ENCODE results near the gene DSCAML1.

Gene DSCAML1

DNA sequence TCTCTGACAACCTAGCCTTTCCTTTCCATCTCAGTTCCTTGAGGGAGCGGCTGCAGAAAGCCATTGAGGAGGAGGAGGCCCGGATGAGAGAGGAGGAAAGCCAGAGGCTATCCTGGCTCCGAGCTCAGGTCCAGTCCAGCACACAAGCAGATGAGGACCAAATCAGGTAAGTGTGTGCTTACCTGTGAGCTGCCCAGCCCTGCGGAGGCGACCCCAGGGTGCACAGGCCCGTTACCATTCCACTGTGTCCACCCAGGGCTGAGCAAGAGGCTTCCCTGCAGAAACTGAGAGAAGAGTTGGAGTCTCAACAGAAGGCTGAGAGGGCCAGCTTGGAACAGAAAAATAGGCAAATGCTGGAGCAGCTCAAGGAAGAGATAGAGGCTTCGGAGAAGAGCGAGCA, 406.3 kb downstream of the DSCAML1 start:
- no peak for DNase-seq

DNA sequence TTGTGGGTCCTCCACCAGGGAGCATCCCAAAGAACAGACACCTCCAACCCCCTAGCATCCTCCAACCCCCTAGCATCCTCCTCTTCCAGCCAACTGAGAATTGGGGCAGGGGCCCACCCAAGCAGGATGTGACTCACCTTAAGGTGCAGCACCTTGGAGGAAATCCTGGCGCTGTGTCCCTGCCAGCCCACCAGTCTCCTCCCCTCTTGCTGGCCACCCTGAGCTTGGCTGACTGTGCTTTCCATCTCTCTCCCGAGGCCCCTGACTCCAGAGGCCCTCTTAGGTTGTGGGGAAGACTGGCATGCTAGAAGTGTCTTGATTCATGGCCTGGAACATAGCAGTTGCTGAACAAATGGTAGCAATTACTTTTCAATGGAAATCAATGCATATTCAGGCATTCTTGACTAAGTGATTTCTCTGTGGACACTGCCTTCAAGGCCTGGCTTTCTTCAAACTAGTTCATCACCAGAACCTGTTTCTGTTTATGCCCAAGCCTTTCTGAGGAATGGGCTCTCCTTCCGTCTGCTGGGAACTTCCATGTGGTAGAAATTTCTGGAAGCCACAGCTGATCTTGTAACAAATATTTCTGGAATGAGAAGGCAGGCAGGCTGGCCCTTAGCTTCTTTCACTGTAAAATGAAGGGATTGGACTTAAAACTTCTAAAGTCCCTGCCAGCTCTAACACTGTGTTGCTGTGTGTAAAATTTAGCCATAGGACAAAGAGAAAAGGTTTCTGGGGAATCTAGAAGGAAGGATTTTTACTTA, 408.8 kb downstream of the DSCAML1 start:
- DNase-seq = no peak

DNA sequence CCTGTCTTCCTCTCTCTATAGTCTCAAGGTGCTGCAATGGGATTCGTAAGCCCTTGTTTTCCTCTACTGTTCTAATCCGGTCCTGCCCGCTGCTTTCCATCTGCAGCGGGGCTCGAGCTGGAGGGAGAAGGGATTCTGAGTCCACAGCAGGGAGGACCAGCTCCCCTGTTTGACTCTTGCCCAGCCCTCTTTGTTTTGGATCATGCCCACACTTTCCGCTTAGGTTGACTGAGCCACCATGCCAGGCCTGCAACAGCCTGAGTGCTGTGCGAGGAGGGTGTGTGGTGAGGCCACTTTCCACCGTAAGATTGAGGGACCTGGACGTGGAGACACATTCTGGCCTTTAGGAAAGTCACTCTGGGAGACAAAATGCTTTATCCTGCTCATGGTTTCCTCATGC, 411.1 kb downstream of the DSCAML1 start:
- DNase-seq = no peak

DNA sequence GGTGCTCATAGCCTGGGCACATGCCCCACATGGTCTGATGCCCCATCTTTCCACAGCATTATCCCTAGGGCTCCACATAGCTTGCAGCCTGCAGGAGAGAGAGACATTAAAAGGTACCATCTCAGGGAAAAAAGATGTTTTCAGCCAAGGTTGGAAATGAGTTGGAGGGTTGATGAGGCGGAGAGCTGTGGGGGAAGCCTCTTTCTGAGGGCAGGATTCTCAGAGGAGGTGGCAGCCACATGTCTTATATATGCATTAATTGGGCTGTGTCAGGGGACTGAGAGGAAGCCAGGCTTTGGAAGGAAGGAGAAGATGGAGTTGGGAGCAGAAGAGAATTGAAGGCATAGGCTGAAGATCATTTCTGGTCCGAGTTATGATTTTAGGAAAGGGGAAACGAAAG, 411.5 kb downstream of the DSCAML1 start:
- DNase-seq = no peak

DNA sequence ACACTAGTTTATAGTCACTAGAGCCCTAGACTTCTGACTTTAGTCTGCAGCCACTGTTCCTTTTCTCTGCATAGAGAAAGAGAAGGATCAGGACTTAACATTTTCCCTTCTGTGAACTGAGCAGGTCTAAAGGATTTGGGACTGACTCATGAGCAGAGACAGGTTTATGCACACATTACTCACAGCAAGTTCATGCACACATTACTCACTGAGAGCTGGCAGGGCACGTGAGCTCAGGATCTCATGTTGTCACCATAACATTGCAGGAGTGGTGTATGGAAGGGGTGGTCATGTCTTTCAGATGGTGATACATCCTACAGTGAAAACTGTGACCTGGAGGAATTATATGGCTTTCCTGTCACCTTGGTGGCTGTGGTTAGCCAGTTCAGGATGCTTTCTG, 413.0 kb downstream of the DSCAML1 start:
- DNase-seq = no peak

DNA sequence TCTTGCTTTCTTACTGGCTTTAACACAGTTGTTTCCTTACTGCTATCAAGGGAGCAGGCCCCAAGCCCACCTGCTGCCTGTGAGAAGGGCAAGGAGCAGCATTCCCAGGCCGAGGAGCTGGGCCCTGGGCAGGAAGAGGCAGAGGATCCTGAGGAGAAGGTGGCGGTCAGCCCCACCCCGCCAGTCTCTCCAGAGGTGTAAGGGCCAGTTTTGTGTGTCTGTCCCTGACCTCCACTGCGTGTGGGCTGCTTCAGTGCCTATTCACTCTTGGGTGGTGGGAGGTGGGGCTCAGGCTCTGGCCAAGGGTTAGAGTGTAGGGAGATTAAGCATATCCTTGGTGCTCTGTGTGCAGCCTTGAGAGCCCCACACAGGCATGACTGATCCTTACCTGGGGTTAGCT, 414.3 kb downstream of the DSCAML1 start:
- DNase-seq = no peak

DNA sequence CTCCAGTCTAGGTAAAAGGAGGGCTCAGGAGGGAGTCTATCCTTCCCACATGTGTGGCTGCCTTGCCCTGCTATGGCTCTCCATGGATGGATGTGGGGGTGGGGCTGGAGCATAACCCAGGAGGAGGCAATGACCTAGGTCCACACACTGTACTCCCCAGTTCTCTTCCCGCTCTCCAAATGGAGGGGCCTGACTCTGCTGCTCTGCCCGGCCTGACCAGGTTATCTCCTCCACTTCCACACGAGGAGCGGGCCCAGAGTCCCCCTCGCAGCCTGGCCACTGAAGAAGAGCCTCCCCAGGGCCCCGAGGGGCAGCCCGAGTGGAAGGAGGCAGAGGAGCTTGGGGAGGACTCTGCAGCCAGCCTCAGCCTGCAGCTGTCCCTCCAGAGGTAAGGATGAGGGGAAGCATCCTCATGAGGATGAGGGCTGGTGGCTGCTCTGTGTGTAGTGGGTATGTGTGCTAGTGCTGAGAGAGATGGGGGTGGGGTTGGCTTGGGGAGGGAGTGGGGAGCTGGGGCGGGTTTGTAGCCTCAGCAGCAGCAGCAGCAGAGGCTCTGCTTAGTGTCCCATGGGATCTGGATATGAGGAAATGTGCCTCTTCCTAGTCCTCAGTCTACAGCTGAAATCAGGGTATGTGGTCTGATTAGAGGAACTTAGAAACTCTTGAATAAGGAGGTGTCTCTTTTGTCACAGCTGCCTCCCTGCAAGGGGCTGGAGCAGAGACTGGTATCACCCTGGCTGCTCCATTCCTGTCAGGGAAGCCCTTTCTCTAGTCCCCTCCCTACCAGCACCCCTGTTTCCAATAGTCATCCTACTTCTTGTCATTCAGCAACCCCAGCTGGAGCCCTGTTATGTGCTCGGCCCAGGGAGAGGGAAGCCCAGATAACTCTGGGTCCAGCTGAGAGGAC, 415.3 kb downstream of the DSCAML1 start:
- no peak for DNase-seq

DNA sequence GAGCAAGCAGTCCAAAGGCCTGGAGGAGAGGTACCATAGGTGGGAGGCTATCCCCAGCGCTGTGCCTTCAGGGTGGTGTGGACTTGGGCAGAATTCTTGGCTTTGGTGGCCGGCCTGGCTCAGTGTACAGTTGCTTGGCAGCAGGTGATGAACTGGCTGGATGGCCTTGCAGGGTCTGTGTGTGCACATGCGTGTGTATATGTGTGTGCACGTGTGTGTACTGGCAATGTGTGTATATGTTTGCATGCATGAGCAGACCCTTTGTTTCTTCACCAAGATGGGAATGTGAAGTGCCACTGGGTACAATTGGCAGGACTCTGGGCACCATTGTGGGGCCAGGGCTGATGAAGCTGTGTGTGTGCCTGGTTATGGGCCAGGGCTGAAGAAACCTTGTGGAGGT, 416.3 kb downstream of the DSCAML1 start:
- DNase-seq = no peak

DNA sequence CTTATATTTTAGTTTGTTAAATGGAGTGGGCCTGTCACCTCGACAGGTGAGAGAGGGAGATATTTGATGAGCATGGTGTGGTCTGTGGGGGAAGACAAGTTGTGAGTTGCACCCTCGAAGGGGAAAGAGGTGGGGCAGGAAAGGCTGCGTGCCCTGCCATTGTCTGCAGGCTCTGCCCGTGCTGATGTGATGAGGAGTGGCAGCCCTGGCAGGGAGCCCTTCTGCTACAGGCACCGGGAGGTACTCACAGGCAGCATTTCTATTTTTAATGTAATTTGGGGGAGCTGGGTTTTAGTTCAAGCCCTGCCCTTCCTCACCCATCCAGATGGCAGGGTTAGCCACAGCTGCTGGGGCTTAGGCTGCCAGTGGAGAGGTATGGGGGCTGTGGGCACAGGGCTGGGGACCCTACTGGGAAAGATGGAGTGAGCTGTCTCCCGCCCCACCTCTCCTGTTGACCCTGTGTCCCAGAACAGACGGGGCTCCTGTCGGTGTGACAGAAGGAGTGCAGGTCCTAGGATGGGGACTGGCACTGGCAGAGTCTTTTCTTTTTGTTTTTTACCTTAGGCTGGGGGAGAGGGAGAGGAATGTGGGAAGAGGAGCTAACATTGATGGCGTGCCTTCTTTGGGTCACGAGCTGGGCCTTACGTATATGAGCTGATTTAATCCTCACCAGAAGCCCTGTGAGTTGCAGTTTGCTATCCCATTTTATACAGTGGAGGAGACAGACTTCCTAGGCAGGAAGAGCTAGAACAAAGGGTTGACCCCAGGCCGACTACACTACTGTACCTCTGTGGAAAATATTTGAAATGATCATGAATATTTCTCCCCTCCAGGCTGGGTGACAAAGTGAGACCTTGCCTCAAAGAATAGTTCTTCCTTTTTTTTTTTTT, 417.8 kb downstream of the DSCAML1 start:
- DNase-seq = no peak
